ENCODE measurements around the gene NLGN1. TPM values are rescaled to one million over a fixed set of nuclear protein-coding genes. Genes with fewer than 3 reads are reported as not detected.

The NLGN1 gene
- total and polyA plus RNA-seq, 2 of the 8 experiments (the other 6 are each of a cell fraction or from before 2014, with no cell fraction given), result 7.8 to 14.8 TPM

DNA sequence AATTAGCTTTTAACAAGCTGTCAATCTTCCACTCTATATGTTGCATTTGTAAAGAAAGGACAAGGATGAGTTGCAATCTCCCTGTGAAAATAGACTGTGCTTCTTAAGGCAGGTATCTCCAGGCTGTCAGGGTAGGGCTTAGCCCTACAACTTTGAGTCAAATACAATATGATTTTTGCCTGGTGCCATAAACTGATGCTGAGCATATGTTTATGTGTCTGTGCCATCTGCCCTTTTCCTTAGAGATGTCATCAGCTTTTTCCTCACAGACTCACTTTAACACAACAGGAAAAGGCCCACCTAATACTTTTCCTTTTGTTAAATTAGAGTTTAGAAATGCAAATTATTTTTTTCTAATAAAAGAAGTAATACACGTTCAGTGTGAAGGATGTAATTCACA, 548.3 kb downstream of the NLGN1 start:
- Histone ChIP-seq H3K4ac (replicated peaks; ENCODE audit: insufficient read length, low read depth, low read length) (no peak overlapping the region), H3K79me2 (ENCODE audit: control insufficient read depth in 1 of 2, insufficient read depth in 2 of 2, low read length in 2 of 2) (no peaks in the 10 kb centered on the region), H3K4me1 (replicated peaks in 1 of 4; ENCODE audit: control insufficient read depth in 3 of 4, insufficient read depth in 4 of 4, low read length in 3 of 4) (peaks cover 0 to 2% (median 0%) of the 10 kb centered on the region in 4 experiments; a peak in 1 of 7 replicates), H3K27ac (ENCODE audit: low read depth, low read length) (no peak overlapping the region), H3K56ac (replicated peaks; ENCODE audit: insufficient read length, low read depth, low read length) (no peak overlapping the region), H3K14ac (ENCODE audit: insufficient read length) (no peak overlapping the region), H2BK20ac (ENCODE audit: low read length) (no peak overlapping the region), H3K9me3 (ENCODE audit: insufficient read depth in 2 of 2, low read depth in 1 of 2, low read length in 1 of 2) (no peaks in the 10 kb centered on the region), H3K4me2 (ENCODE audit: insufficient read depth in 1 of 2, low read depth in 2 of 2, low read length in 2 of 2) (no peak overlapping the region), H3K9ac (replicated peaks in 1 of 4; ENCODE audit: extremely low read depth in 1 of 4, low read depth in 3 of 4, low read length in 3 of 4) (no peak overlapping the region), H4K5ac (ENCODE audit: insufficient read length, low read depth, low read length) (no peak overlapping the region), H3K36me3 (ENCODE audit: control insufficient read depth in 2 of 4, insufficient read depth in 4 of 4, low read length in 3 of 4) (no peaks in the 10 kb centered on the region), H4K20me1 (replicated peaks in 1 of 2; ENCODE audit: control insufficient read depth in 1 of 2, insufficient read depth in 2 of 2, low read length in 2 of 2) (no peaks in the 10 kb centered on the region), H2BK120ac (replicated peaks; ENCODE audit: low read depth, low read length) (no peak overlapping the region), H2BK5ac (ENCODE audit: low read depth, low read length) (no peak overlapping the region), H3K23me2 (ENCODE audit: low read depth, low read length) (no peaks in the 10 kb centered on the region), H2BK15ac (ENCODE audit: low read length) (no peak overlapping the region), H4K91ac (replicated peaks; ENCODE audit: insufficient read length, low read length) (no peak overlapping the region), H3K79me1 (ENCODE audit: low read depth, low read length) (no peaks in the 10 kb centered on the region), H3K18ac (ENCODE audit: extremely low read depth, low read length) (no peak overlapping the region), H4K8ac (ENCODE audit: extremely low read depth, insufficient read depth, low read length) (no peak overlapping the region), H3K27me3 (replicated peaks in 1 of 4; ENCODE audit: control insufficient read depth in 3 of 4, extremely low read depth in 1 of 4, insufficient read depth in 3 of 4, low read length in 3 of 4) (no peaks in the 10 kb centered on the region), H2BK12ac (ENCODE audit: low read depth, low read length) (no peak overlapping the region), H2AK5ac (ENCODE audit: low read depth, low read length) (no peak overlapping the region), H3K23ac (ENCODE audit: insufficient read length) (no peak overlapping the region), H2AFZ (ENCODE audit: low read length) (no peak overlapping the region), H3K4me3 (ENCODE audit: extremely low read depth in 1 of 4, insufficient read depth in 2 of 4, low read depth in 3 of 4, low read length in 4 of 4) (no peak overlapping the region)
- no peak for DNase-seq (ENCODE audit: low read depth in 1 of 2, low spot score in 2 of 2)
- ChIA-PET POLR2A (ENCODE audit: partially characterized antibody) (no interaction called here), CTCF (ENCODE audit: partially characterized antibody) (no interaction called here)
- 78% methylated on average over 1 of the region's 1 CpG; no CpG with 5 or more reads in 1 of the 2 experiments for WGBS, 2 experiments (ENCODE audit: extremely low coverage in 1 of 2, insufficient coverage in 1 of 2, insufficient read length in 1 of 2, insufficient replicate concordance in 2 of 2, low coverage in 1 of 2, low lambda C conversion rate in 2 of 2, missing lambda C conversion rate in 1 of 2)
- FAIRE-seq, result no peak
- TF ChIP-seq GABPA (IDR thresholded peaks at IDR 0.05; ENCODE audit: borderline replicate concordance, insufficient read depth, low read length) (no peak), ASH2L (IDR thresholded peaks at IDR 0.05; ENCODE audit: low read length) (no peak), CREB1 (IDR thresholded peaks at IDR 0.05) (no peak), CBX5 (IDR thresholded peaks at IDR 0.05; ENCODE audit: low read depth, low read length) (no peak), NANOG (IDR thresholded peaks at IDR 0.05; ENCODE audit: insufficient read depth, low read depth, low read length, poor library complexity, severe bottlenecking) (no peak), USF2 (IDR thresholded peaks at IDR 0.05; ENCODE audit: low read length) (no peak), RFX5 (IDR thresholded peaks at IDR 0.05; ENCODE audit: borderline replicate concordance, low read depth, low read length) (no peak), EZH2 (IDR thresholded peaks at IDR 0.05; ENCODE audit: low read depth, low read length, severe bottlenecking) (no peak), FOSL1 (IDR thresholded peaks at IDR 0.05; ENCODE audit: insufficient read depth, low read depth, low read length) (no peak), SAP30 (IDR thresholded peaks at IDR 0.05; ENCODE audit: insufficient read depth, insufficient replicate concordance, low read length) (no peak), RXRA (IDR thresholded peaks at IDR 0.05; ENCODE audit: insufficient read depth, low read depth, low read length) (no peak), SP1 (IDR thresholded peaks at IDR 0.05; ENCODE audit: low read depth, low read length) (no peak), HDAC6 (IDR thresholded peaks at IDR 0.05; ENCODE audit: low read depth, low read length) (no peak), TCF12 (IDR thresholded peaks at IDR 0.05; ENCODE audit: low read depth, low read length) (no peak)
